DND-41 (cell line): ENCODE results near the gene BRD3.

Experiments
- ATAC-seq: fragments of 200-7000 bp; cut with Tn5 transposase; 3 replicates; pipeline ENCODE4 v1.9.1; 2021; ENCODE audit warnings: low read depth; ENCODE audit not compliant: insufficient read depth
- DNase-seq: peaks from one replicate; pipeline ENCODE4 v3.0.0-alpha.2; 2020
- H2AFZ ChIP-seq: 2 replicates; pipeline ENCODE4 v1.6.0; 2012; ENCODE audit warnings: low read depth, low read length
- H3K27ac ChIP-seq: 2 replicates; pipeline ENCODE4 v1.5.1; 2012; ENCODE audit warnings: low read length, inconsistent platforms
- H3K27me3 ChIP-seq: fragments of 200-600 bp; sonication (generic); 2 replicates; pipeline ENCODE4 v1.6.0; 2012; ENCODE audit warnings: low read length, mild to moderate bottlenecking, inconsistent platforms; ENCODE audit not compliant: insufficient read depth, poor library complexity
- H3K36me3 ChIP-seq: 2 replicates; pipeline ENCODE4 v1.5.1; 2012; ENCODE audit warnings: low read length, inconsistent platforms; ENCODE audit not compliant: insufficient read depth
- H3K4me1 ChIP-seq: 2 replicates; pipeline ENCODE4 v1.5.1; 2012; ENCODE audit warnings: mild to moderate bottlenecking, low read length; ENCODE audit not compliant: insufficient read depth
- H3K4me2 ChIP-seq: 2 replicates; pipeline ENCODE4 v1.6.0; 2012; ENCODE audit warnings: mild to moderate bottlenecking, moderate library complexity, low read length, inconsistent platforms; ENCODE audit not compliant: insufficient read depth
- H3K4me3 ChIP-seq, 2 experiments: fragments of 200-600 bp in 1 of 2; shearing (Covaris generic) in 1 of 2; 2 replicates each; pipeline ENCODE4 v1.5.1; 2012 to 2016; ENCODE audit warnings: inconsistent platforms in 2 of 2, low read length in 2 of 2, mild to moderate bottlenecking in 2 of 2, low read depth in 1 of 2, moderate library complexity in 1 of 2
- H3K79me2 ChIP-seq: 2 replicates; pipeline ENCODE4 v1.6.0; 2012; ENCODE audit warnings: low read length, inconsistent platforms; ENCODE audit not compliant: insufficient read depth
- H3K9ac ChIP-seq: 2 replicates; pipeline ENCODE4 v1.6.0; 2012; ENCODE audit warnings: low read depth, mild to moderate bottlenecking, inconsistent platforms, low read length, moderate library complexity
- H3K9me3 ChIP-seq: 2 replicates; pipeline ENCODE4 v1.5.1; 2012; ENCODE audit warnings: low read length, moderate library complexity, mild to moderate bottlenecking, inconsistent platforms; ENCODE audit not compliant: insufficient read depth, severe bottlenecking
- H4K20me1 ChIP-seq: 2 replicates; pipeline ENCODE4 v1.6.0; 2012; ENCODE audit warnings: low read length; ENCODE audit not compliant: insufficient read depth
- EZH2 ChIP-seq: IDR thresholded peaks from 3 replicates; pipeline ENCODE4 v1.6.1; 2012; ENCODE audit warnings: borderline replicate concordance, low read depth, mild to moderate bottlenecking, moderate library complexity, low read length, inconsistent platforms; ENCODE audit not compliant: severe bottlenecking
- TF ChIP-seq, protein P1 (sequence below): IDR thresholded peaks from 2 replicates; pipeline ENCODE4 v1.5.1; 2012; ENCODE audit warnings: borderline replicate concordance, low read length, moderate library complexity, mild to moderate bottlenecking; ENCODE audit not compliant: poor library complexity, severe bottlenecking; ENCODE audit errors: extremely low read depth

The BRD3 gene

DNA sequence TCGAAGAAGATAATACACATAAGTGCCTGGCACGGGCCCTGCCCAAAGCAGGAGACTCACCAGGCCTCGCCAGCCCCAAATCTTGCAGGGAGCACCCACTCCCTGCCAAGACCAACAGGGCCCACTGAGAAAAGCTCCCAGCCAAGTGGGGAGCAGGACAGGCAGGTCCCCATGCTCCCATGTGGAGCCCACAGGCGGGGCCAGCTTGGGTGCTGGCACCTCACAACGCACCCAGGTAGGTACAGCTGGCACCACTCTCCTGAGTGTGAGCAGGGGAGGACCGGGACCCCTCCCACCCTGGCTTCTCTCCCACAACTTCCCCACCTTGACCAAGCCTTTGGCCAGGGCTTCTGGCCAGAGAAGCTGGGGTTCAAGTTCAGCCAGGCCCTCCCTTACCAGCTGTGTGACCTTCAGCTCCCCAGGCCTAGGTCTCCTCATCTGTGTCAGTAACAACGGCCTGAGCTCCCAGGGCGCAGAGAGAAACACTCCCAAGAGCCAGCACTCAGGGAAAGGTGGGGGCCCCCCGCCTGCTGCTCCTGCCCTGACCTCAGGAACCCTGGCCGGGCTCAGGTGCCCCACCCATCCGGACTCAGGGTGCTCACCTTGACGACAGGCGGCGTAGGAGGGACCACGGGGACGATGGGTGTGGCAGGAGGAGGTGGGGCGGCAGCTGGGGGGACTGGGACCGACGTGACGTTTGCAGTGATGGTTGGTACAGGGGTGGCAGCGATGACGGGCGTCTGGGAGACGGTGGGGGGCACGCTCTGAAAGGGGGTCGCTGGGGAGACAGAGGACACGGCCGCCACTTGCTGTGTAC, 17.8 kb downstream of the BRD3 start:
- no peak overlapping the region for H2AFZ ChIP-seq
- H3K27me3 ChIP-seq: no peaks in the 10 kb centered on the region
- no peak overlapping the region for H3K4me2 ChIP-seq
- H3K36me3 ChIP-seq: peaks cover 88% of the 10 kb centered on the region
- H3K27ac ChIP-seq: no peak overlapping the region
- no peak overlapping the region for H3K9ac ChIP-seq
- no peak for ATAC-seq
- H3K4me3 ChIP-seq: no peak overlapping the region
- no peaks in the 10 kb centered on the region for H3K4me1 ChIP-seq
- TF ChIP-seq EZH2: no peak
- TF ChIP-seq, protein P1, sequence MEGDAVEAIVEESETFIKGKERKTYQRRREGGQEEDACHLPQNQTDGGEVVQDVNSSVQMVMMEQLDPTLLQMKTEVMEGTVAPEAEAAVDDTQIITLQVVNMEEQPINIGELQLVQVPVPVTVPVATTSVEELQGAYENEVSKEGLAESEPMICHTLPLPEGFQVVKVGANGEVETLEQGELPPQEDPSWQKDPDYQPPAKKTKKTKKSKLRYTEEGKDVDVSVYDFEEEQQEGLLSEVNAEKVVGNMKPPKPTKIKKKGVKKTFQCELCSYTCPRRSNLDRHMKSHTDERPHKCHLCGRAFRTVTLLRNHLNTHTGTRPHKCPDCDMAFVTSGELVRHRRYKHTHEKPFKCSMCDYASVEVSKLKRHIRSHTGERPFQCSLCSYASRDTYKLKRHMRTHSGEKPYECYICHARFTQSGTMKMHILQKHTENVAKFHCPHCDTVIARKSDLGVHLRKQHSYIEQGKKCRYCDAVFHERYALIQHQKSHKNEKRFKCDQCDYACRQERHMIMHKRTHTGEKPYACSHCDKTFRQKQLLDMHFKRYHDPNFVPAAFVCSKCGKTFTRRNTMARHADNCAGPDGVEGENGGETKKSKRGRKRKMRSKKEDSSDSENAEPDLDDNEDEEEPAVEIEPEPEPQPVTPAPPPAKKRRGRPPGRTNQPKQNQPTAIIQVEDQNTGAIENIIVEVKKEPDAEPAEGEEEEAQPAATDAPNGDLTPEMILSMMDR: no peak
- peaks cover 59% of the 10 kb centered on the region for H4K20me1 ChIP-seq
- H3K79me2 ChIP-seq: peaks cover 27% of the 10 kb centered on the region
- no peaks in the 10 kb centered on the region for H3K9me3 ChIP-seq
- DNase-seq: no peak

DNA sequence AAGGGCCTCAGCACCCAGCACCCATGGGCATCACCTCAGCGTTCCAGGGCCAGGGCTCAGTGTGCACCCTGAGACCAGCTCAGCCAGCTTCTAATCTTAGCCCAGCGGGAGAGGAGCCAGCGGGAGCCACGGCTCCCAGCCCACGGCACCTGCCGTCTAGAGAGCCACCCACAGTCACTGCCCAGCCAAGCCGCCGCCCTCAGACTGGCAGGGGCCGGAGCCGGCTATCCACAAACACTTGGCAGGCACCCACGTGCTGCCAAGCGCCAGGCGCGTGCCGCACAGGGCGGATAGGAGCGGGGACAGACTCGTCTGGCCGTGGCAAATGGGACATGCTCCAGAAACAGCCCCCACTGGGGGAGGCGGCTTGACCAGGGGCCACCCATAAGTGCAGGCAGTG, 18.6 kb downstream of the BRD3 start:
- Histone ChIP-seq H3K27me3 (no peaks in the 10 kb centered on the region), H3K4me1 (no peaks in the 10 kb centered on the region), H2AFZ (no peak overlapping the region), H3K9ac (no peak overlapping the region), H3K9me3 (no peaks in the 10 kb centered on the region), H3K4me3 (no peak overlapping the region), H4K20me1 (peaks cover 55% of the 10 kb centered on the region), H3K36me3 (peaks cover 94% of the 10 kb centered on the region), H3K27ac (no peak overlapping the region), H3K4me2 (no peak overlapping the region), H3K79me2 (peaks cover 20% of the 10 kb centered on the region)
- no peak for ATAC-seq
- no peak for DNase-seq
- no peak for TF ChIP-seq EZH2
- TF ChIP-seq, protein P1: no peak

GRCh38 chr9:134048582-134048968, 19.3 kb downstream of the BRD3 start:
- TF ChIP-seq EZH2: no peak
- TF ChIP-seq, protein P1: no peak
- no peak overlapping the region for H3K27ac ChIP-seq
- H3K9ac ChIP-seq: no peak overlapping the region
- H3K9me3 ChIP-seq: no peaks in the 10 kb centered on the region
- no peak for DNase-seq
- no peak overlapping the region for H3K4me2 ChIP-seq
- H3K36me3 ChIP-seq: peaks cover 94% of the 10 kb centered on the region
- H3K79me2 ChIP-seq: peaks cover 13% of the 10 kb centered on the region; the same call in 1 of the 2 replicates
- H4K20me1 ChIP-seq: peaks cover 48% of the 10 kb centered on the region
- no peak overlapping the region for H2AFZ ChIP-seq
- no peak for ATAC-seq
- no peak overlapping the region for H3K4me3 ChIP-seq
- H3K4me1 ChIP-seq: no peaks in the 10 kb centered on the region
- no peaks in the 10 kb centered on the region for H3K27me3 ChIP-seq
